Endothelial cell of umbilical vein (primary cell): ENCODE results near the gene HOXB2. TPM values are rescaled to one million over a fixed set of nuclear protein-coding genes. Genes with fewer than 3 reads are reported as not detected.

Source experiments
- BruUV-seq: library from RNA; stranded (reverse); fragments of 400-500 nt; replicated peaks from 2 replicates; lab custom pipeline; 2021; lab: Mats Ljungman, UMichigan
- CTCF ChIA-PET: fragments of 300-600, 350-600 bp; sonication (Branson Sonifier 250); formaldehyde crosslinking; loops from one replicate; lab custom pipeline; 2021; ENCODE audit warnings: antibody characterized with exemption, inconsistent platforms; lab: Charles Lee
- POLR2A ChIA-PET: fragments of 300-600, 350-600 bp; sonication (Branson Sonifier 250); formaldehyde crosslinking; loops from one replicate; lab custom pipeline; 2021; ENCODE audit warnings: antibody characterized with exemption, inconsistent platforms; lab: Charles Lee
- DNase-seq: peaks from one replicate; pipeline ENCODE4 v3.0.0-alpha.2; 2011; ENCODE audit warnings: low read depth, low spot score
- FAIRE-seq: peaks from 2 replicates; lab custom pipeline; 2011; peaks lifted over from hg19 to GRCh38; lab: Jason Lieb, UNC
- H2AFZ ChIP-seq: 2 replicates; pipeline ENCODE4 v1.6.0; 2012; ENCODE audit warnings: low read depth, low read length, control low read depth, inconsistent platforms
- H3K27ac ChIP-seq: 2 replicates; pipeline ENCODE4 v1.5.1; 2011; ENCODE audit warnings: low read depth, mild to moderate bottlenecking, control low read depth, low read length, moderate library complexity; ENCODE audit not compliant: insufficient read depth
- H3K27me3 ChIP-seq, 2 experiments: 2 replicates each; pipeline versions ENCODE4 v1.6.0 to v1.6.1; 2011; ENCODE audit warnings: low read length in 2 of 2, mixed read lengths in 1 of 2; ENCODE audit not compliant: control insufficient read depth in 2 of 2, insufficient read depth in 2 of 2
- H3K36me3 ChIP-seq, 2 experiments: 2 replicates in 1 of 2; 3 replicates in 1 of 2; pipeline ENCODE4 v1.5.1; 2011; ENCODE audit warnings: low read length in 2 of 2, mild to moderate bottlenecking in 1 of 2, moderate library complexity in 1 of 2; ENCODE audit not compliant: control insufficient read depth in 2 of 2, insufficient read depth in 2 of 2; ENCODE audit errors: extremely low read depth in 1 of 2
- H3K4me1 ChIP-seq: 3 replicates; pipeline ENCODE4 v1.5.1; 2011; ENCODE audit warnings: mild to moderate bottlenecking, low read length; ENCODE audit not compliant: control insufficient read depth, insufficient read depth; ENCODE audit errors: extremely low read depth
- H3K4me2 ChIP-seq: 2 replicates; pipeline ENCODE4 v1.6.1; 2011; ENCODE audit warnings: low read length, control low read depth, mixed read lengths; ENCODE audit not compliant: insufficient read depth
- H3K4me3 ChIP-seq, 3 experiments: fragments of 200-600 bp in 1 of 3; sonication (generic), shearing (Covaris generic) in 1 of 3; replicated peaks in 1 of 3; 2 replicates each; pipeline ENCODE4 v1.5.1; 2011 to 2016; ENCODE audit warnings: control low read depth in 3 of 3, low read length in 3 of 3, mild to moderate bottlenecking in 2 of 3, inconsistent platforms in 1 of 3, low read depth in 1 of 3, moderate library complexity in 1 of 3; ENCODE audit not compliant: insufficient read depth in 1 of 3
- H3K79me2 ChIP-seq: 2 replicates; pipeline ENCODE4 v1.6.0; 2012; ENCODE audit warnings: low read length, inconsistent platforms; ENCODE audit not compliant: control insufficient read depth, insufficient read depth
- H3K9ac ChIP-seq: replicated peaks from 2 replicates; pipeline ENCODE3; 2011; ENCODE audit warnings: low read length, control low read depth; ENCODE audit not compliant: insufficient read depth; ENCODE audit errors: extremely low read depth
- H3K9me1 ChIP-seq: replicated peaks from 3 replicates; pipeline ENCODE4 v1.6.0; 2011; ENCODE audit warnings: mild to moderate bottlenecking, low read length; ENCODE audit not compliant: control insufficient read depth, insufficient read depth; ENCODE audit errors: extremely low read depth
- H3K9me3 ChIP-seq: replicated peaks from 2 replicates; pipeline ENCODE4 v1.5.1; 2012; ENCODE audit warnings: low read length, inconsistent platforms; ENCODE audit not compliant: control insufficient read depth, insufficient read depth
- H4K20me1 ChIP-seq: replicated peaks from 2 replicates; pipeline ENCODE3; 2011; ENCODE audit warnings: mild to moderate bottlenecking, low read length; ENCODE audit not compliant: control insufficient read depth, insufficient read depth; ENCODE audit errors: extremely low read depth
- CTCF ChIP-seq, 2 donors: IDR thresholded peaks; 1 replicate in 1 of 2; 2 replicates in 1 of 2; pipeline ENCODE4 v1.5.1; 2011; ENCODE audit warnings: low read length in 2 of 2, mild to moderate bottlenecking in 2 of 2, moderate library complexity in 2 of 2, control low read depth in 1 of 2, inconsistent platforms in 1 of 2, low read depth in 1 of 2; ENCODE audit not compliant: insufficient read depth in 1 of 2; ENCODE audit errors: extremely low read depth in 1 of 2
- EZH2 ChIP-seq: IDR thresholded peaks from 2 replicates; pipeline ENCODE4 v1.6.1; 2012; ENCODE audit warnings: borderline replicate concordance, low read depth, mild to moderate bottlenecking, moderate library complexity, low read length, inconsistent platforms; ENCODE audit not compliant: severe bottlenecking
- FOS ChIP-seq: IDR thresholded peaks from 2 replicates; pipeline ENCODE4 v1.6.1; 2011; ENCODE audit warnings: mild to moderate bottlenecking, low read length, moderate library complexity, borderline replicate concordance; ENCODE audit not compliant: insufficient read depth
- GATA2 ChIP-seq: IDR thresholded peaks from 2 replicates; pipeline ENCODE4 v1.7.0; 2011; ENCODE audit warnings: low read depth, mild to moderate bottlenecking, moderate library complexity, mixed read lengths, low read length; ENCODE audit not compliant: insufficient read length, insufficient read depth
- JUN ChIP-seq: IDR thresholded peaks from 2 replicates; pipeline ENCODE4 v1.6.1; 2011; ENCODE audit warnings: borderline replicate concordance, low read depth; ENCODE audit not compliant: insufficient read length, insufficient read depth
- MYC ChIP-seq: IDR thresholded peaks from one replicate; pipeline ENCODE4 v1.6.1; 2011; ENCODE audit warnings: mild to moderate bottlenecking, low read depth, low read length
- POLR2A ChIP-seq: IDR thresholded peaks from 2 replicates; pipeline ENCODE4 v1.6.1; 2012; ENCODE audit warnings: low read depth, mild to moderate bottlenecking, control low read depth, low read length
- POLR2AphosphoS5 ChIP-seq: IDR thresholded peaks from 2 replicates; pipeline ENCODE4 v1.6.1; 2012; ENCODE audit warnings: low read depth, mild to moderate bottlenecking, control low read depth, low read length, moderate library complexity; ENCODE audit not compliant: insufficient read depth
- dilution Hi-C: fragments of 300-500 bp; cut with MboI; formaldehyde crosslinking; loops from one replicate; pipeline ENCODE4 v1.15.0; 2019; ENCODE audit warnings: low sequenced_read_pairs; ENCODE audit not compliant: extremely low pct_ligation_motif_present
- intact Hi-C: fragments of 100-400 bp; cut with micrococcal nuclease; formaldehyde crosslinking; loops from one replicate; pipeline ENCODE4 v1.10.0; 2022
- polyA plus RNA-seq, 4 experiments: library from polyadenylated mRNA; depleted of rRNA in 3 of 4; stranded (reverse) in 3 of 4; unstranded in 1 of 4; fragments of >200 nt; gene quantifications; 2 replicates each; pipeline versions ENCODE4 v1.2.1 to v1.2.3, GENCODE V29; 2011 to 2012; ENCODE audit warnings: missing spikeins in 1 of 4
- total RNA-seq: library from RNA; stranded (reverse); gene quantifications from 2 replicates; pipeline ENCODE4 v1.2.3, GENCODE V29; 2021
- TF ChIP-seq, protein P1 (sequence below): IDR thresholded peaks from 2 replicates; pipeline ENCODE4 v1.6.1; 2011; ENCODE audit not compliant: insufficient read depth, insufficient read length

HOXB2 gene
- total and polyA plus RNA-seq, 2 donors (not counting 3 experiments of a cell fraction or from before 2014, with no cell fraction given) = 14.1 to 23.3 TPM

GRCh38 chr17:48553826-48554225, 8.9 kb upstream of the HOXB2 start:
- Histone ChIP-seq H3K9me1 (no peaks in the 10 kb centered on the region), H3K4me3 (no peak overlapping the region), H3K9me3 (no peaks in the 10 kb centered on the region), H3K27ac (no peak overlapping the region), H3K4me2 (no peak overlapping the region), H3K9ac (no peak overlapping the region), H3K27me3 (no peaks in the 10 kb centered on the region), H3K4me1 (peaks cover 31% of the 10 kb centered on the region), H3K79me2 (peaks cover 55% of the 10 kb centered on the region), H4K20me1 (no peaks in the 10 kb centered on the region), H2AFZ (no peak overlapping the region), H3K36me3 (peaks cover 10 to 14% of the 10 kb centered on the region in 2 experiments)
- FAIRE-seq (no peak), DNase-seq (no peak)
- intact Hi-C loops (loop anchor here (1.0 kb wide), 1 partner anchor 9 kb away; the partner anchor contains the start of gene HOXB2), dilution Hi-C loops (no loop called here)
- POLR2A ChIA-PET = no interaction called here
- BruUV-seq = no TSS peak
- TF ChIP-seq MYC (no peak), GATA2 (no peak), POLR2A (no peak), JUN (no peak), POLR2AphosphoS5 (no peak), CTCF (IDR thresholded peaks at IDR 0.05; ENCODE audit: extremely low read depth in 1 of 2, insufficient read depth in 1 of 2, low read depth in 1 of 2, low read length in 2 of 2) (no peak), EZH2 (no peak), FOS (no peak)
- TF ChIP-seq, protein P1, sequence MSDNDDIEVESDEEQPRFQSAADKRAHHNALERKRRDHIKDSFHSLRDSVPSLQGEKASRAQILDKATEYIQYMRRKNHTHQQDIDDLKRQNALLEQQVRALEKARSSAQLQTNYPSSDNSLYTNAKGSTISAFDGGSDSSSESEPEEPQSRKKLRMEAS = no peak
- CTCF ChIA-PET = no interaction called here
